ENCODE data around the gene AWAT1.
"Not testable (repeated sequence)": the region's sequence is repeated elsewhere in the genome, so short reads cannot be mapped to it uniquely, and the experiment has no call there.

The AWAT1 gene

GRCh38 chrX:70262952-70263567 is 28.6 kb downstream of the AWAT1 start:
- no peak for DNase-seq (ENCODE audit: low read depth in 2 of 2)

GRCh38 chrX:70264784-70265183 is 30.3 kb downstream of the AWAT1 start:
- DNase-seq (ENCODE audit: low read depth in 2 of 2): no peak

GRCh38 chrX:70268034-70268433 is 33.6 kb downstream of the AWAT1 start, which contains the start of gene ARR3:
Gene ARR3 (plus strand): TSS chrX:70268334. CDS start chrX:70269386, 1,052 bp downstream.
- DNase-seq (ENCODE audit: low read depth in 2 of 2): no peak

GRCh38 chrX:70274029-70274428 is 39.6 kb downstream of the AWAT1 start:
- DNase-seq (ENCODE audit: low read depth in 2 of 2): not testable (repeated sequence)

GRCh38 chrX:70279081-70279480 is 44.6 kb downstream of the AWAT1 start:
- DNase-seq (ENCODE audit: low read depth in 2 of 2): no peak

GRCh38 chrX:70280573-70280972 is 46.1 kb downstream of the AWAT1 start:
- DNase-seq (ENCODE audit: low read depth in 2 of 2): no peak

GRCh38 chrX:70281951-70282350 is 47.5 kb downstream of the AWAT1 start, which contains the start of gene RAB41:
Gene RAB41 (plus strand): TSS chrX:70282172. CDS start chrX:70282218, 46 bp downstream.
- DNase-seq (ENCODE audit: low read depth in 2 of 2): no peak

GRCh38 chrX:70289168-70289792 is 54.8 kb downstream of the AWAT1 start:
- no peak for DNase-seq (ENCODE audit: low read depth in 2 of 2)

All from stimulated activated CD4-positive, alpha-beta T cell treated with anti-CD3 and anti-CD28 coated beads, Interleukin-1b, Interleukin-23, amount 100 ng/mL, for 1 hour (primary cell).